Thymus (tissue), 11 donors: ENCODE data around the gene LIMS2. TPM values are rescaled to one million over a fixed set of nuclear protein-coding genes. Genes with fewer than 3 reads are reported as not detected.

Source experiments
- DNase-seq, 9 donors: peaks; one replicate each; pipeline ENCODE4 v3.0.0-alpha.2; 2013; ENCODE audit warnings: low spot score in 9 of 9, low read depth in 6 of 9, missing footprints in 1 of 9
- H3K27ac ChIP-seq, 2 donors: one replicate each; pipeline ENCODE4 v1.5.1; 2013; ENCODE audit warnings: control low read depth in 1 of 2, low read depth in 1 of 2, low read length in 1 of 2, mild to moderate bottlenecking in 1 of 2, moderate library complexity in 1 of 2
- H3K27me3 ChIP-seq, 2 donors: one replicate each; pipeline ENCODE4 v1.5.1; 2013; ENCODE audit warnings: low read length in 1 of 2; ENCODE audit not compliant: control insufficient read depth in 2 of 2, insufficient read depth in 1 of 2
- H3K36me3 ChIP-seq, 2 donors: one replicate each; pipeline ENCODE4 v1.5.1; 2013; ENCODE audit warnings: low read length in 1 of 2, mild to moderate bottlenecking in 1 of 2, moderate library complexity in 1 of 2; ENCODE audit not compliant: control insufficient read depth in 2 of 2, insufficient read depth in 2 of 2
- H3K4me1 ChIP-seq, 2 donors: one replicate each; pipeline ENCODE4 v1.5.1; 2013; ENCODE audit warnings: low read length in 2 of 2; ENCODE audit not compliant: control insufficient read depth in 2 of 2, insufficient read depth in 2 of 2
- H3K4me3 ChIP-seq, 2 donors: one replicate each; pipeline ENCODE4 v1.5.1; 2013; ENCODE audit warnings: low read length in 2 of 2, control low read depth in 1 of 2, mild to moderate bottlenecking in 1 of 2
- H3K9me3 ChIP-seq, 2 donors: one replicate each; pipeline ENCODE4 v1.5.1; 2013; ENCODE audit warnings: low read length in 1 of 2, mild to moderate bottlenecking in 1 of 2; ENCODE audit not compliant: control insufficient read depth in 2 of 2, insufficient read depth in 1 of 2
- WGBS: extraction: QIAGEN DNeasy Blood & Tissue Kit; methylation state at CpG from one replicate; pipeline ENCODE4 v1.1.7; 2013; 5-methylcytosine and 5-hydroxymethylcytosine counted together
- polyA plus RNA-seq: library from polyadenylated mRNA; stranded (reverse); fragments of 200-250 nt; gene quantifications from one replicate; pipeline ENCODE4 v1.2.3, GENCODE V29; 2013
- total RNA-seq: library from RNA; stranded (reverse); fragments of 120-200 nt; gene quantifications from one replicate; pipeline ENCODE4 v1.2.4, GENCODE V29; 2013
- donor health status: healthy.

LIMS2 gene
- total and polyA plus RNA-seq, 2 donors = 8.7 to 45.1 TPM

- no peaks in the 10 kb centered on the region for H3K4me1 ChIP-seq
- no peak overlapping the region for H3K4me3 ChIP-seq
- no peaks in the 10 kb centered on the region for H3K27me3 ChIP-seq
- no peak for DNase-seq
- no peak overlapping the region for H3K27ac ChIP-seq
- H3K36me3 ChIP-seq = peaks cover 47 to 58% of the 10 kb centered on the region in 2 donors
- no peaks in the 10 kb centered on the region for H3K9me3 ChIP-seq
- WGBS = 98% methylated on average over 25 of the region's 25 CpGs
Measured at GRCh38 chr2:127713562-127713961, 38.2 kb upstream of the LIMS2 start.

DNA sequence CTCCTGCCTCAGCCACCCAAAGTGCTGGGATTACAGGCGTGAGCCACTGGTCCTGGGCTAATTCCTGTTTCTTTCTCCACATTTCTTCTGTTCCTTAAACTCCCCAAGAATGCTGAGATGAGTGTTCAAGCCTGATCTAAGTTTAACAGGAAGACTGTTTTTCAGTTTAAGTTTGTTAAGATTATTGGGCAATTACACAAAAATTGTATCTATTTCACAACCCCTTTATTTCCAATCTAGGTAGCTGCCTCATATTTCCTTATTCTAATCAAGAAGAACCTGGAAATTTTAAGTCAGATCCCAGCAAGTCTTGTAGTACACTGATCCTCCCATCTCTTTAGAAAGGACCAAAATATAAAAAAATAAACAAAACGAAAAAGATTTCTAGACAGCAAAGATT, 37.7 kb upstream of the LIMS2 start:
- WGBS = over 99% methylated on average over 2 of the region's 2 CpGs
- H3K4me3 ChIP-seq = no peak overlapping the region
- H3K4me1 ChIP-seq = peaks cover 0 to 3% of the 10 kb centered on the region in 2 donors
- no peak overlapping the region for H3K27ac ChIP-seq
- no peaks in the 10 kb centered on the region for H3K9me3 ChIP-seq
- DNase-seq = no peak
- H3K36me3 ChIP-seq = peaks cover 52 to 58% of the 10 kb centered on the region in 2 donors
- no peaks in the 10 kb centered on the region for H3K27me3 ChIP-seq

DNA sequence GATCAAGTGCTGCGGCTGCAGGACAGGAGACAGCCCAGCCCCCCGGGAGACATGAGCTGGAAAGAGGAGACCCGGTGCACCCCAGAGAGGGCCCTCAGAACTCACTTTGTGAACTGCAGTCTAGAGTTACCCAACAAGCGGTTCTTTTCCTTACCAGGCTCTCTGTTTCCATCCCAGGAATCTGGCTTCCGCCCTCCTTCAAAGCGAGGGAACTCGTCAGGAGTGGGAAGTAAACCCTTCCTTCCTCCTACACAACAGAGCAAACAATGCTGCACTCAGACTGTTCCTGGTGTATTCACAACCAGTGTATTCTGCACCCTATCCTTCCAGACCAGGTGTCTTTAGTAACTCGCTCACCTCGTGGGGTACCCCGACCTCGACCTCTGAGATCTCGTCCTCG, 34.0 kb upstream of the LIMS2 start:
- H3K36me3 ChIP-seq = peaks cover 61 to 77% of the 10 kb centered on the region in 2 donors
- H3K27me3 ChIP-seq = no peaks in the 10 kb centered on the region
- no peaks in the 10 kb centered on the region for H3K9me3 ChIP-seq
- 98% methylated on average over 13 of the region's 13 CpGs for WGBS
- peaks cover 3 to 4% of the 10 kb centered on the region in 2 donors for H3K4me1 ChIP-seq
- no peak for DNase-seq
- H3K4me3 ChIP-seq = no peak overlapping the region
- no peak overlapping the region for H3K27ac ChIP-seq

DNA sequence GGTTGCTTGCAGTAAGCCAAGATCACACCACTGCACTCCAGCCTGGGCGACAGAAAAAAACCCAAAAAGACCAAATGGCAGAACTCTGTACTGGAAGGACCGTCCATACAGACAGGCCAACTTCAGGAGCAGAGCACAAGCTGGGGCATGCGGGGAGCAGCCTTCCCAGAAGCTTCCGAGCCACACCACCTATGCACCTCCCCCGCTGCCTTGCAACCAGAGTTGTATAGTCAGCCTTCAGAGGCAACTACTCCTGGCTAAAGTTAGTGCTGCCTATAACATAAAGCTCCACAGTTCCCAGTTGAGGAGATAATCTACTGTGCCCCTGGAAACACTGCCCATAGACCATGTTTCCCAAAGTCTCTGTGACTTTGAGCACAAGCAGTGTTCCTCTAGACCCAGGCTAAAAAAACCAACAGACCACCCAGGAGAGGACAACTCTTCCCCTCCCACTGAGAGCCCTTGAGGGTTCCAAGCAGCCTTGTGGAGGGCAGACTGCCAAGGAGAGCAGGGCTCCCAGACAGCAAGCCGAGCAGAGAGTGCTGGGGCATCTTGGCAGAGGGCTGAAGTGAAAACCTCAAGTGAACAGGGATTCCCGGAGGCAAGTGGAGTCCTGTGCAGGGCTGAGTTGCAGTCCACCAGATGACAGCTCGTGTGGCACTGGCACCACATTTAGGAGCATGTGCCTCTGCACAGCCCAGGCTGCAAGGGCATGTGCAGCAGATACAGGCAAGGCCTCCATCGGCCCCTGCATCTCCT, 32.7 kb upstream of the LIMS2 start:
- no peak for DNase-seq
- peaks cover 54 to 74% of the 10 kb centered on the region in 2 donors for H3K36me3 ChIP-seq

DNA sequence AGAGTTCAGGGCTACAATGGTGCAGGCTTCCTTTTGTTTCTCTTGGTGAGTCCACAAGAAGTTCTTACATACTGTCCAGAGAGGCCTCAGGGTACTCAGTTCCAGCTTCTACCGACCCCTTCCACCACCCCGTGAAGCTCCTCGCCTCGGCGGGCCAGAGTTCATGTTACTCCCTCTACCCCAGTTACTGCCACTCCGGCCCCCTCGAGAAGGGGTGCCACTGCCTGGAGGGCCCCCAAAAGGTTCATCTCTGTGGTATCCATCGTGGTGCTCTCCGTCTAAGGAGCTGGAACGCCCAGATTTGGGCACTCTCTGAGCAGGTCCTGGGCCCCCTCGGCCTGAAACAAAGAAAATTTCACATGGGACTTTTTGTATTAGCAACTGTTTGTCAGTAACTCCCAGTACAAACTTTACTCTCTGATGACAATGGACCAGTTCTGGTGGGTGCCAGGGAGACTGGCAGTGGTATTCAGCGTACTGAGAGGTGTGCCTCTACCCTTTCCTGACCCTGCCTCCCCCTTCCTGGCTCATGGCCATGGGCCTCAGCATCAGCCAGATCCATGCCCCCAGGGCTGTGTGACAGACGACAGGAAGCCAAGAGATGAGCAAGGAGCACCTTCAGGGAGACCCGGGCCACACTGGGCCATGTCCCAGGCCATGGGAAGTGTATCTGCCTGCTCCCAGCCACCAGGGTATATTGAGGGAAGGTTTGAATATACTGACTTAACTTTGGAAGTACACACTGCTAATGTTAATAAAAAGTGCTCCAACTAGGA, 31.1 kb upstream of the LIMS2 start:
- Histone ChIP-seq H3K4me1 (peaks cover 11 to 17% of the 10 kb centered on the region in 2 donors), H3K9me3 (no peaks in the 10 kb centered on the region), H3K27me3 (no peaks in the 10 kb centered on the region), H3K27ac (no peak overlapping the region), H3K36me3 (peaks cover 49 to 73% of the 10 kb centered on the region in 2 donors), H3K4me3 (no peak overlapping the region)
- WGBS = 97% methylated on average over 14 of the region's 14 CpGs
- DNase-seq = no peak

More for the DNA sequence above, 32.7 kb upstream of the LIMS2 start:
- H3K27me3 ChIP-seq = no peaks in the 10 kb centered on the region
- no peaks in the 10 kb centered on the region for H3K9me3 ChIP-seq
- no peak overlapping the region for H3K27ac ChIP-seq
- H3K4me3 ChIP-seq = no peak overlapping the region
- WGBS = 97% methylated on average over 9 of the region's 9 CpGs
- H3K4me1 ChIP-seq = peaks cover 5 to 12% of the 10 kb centered on the region in 2 donors

DNA sequence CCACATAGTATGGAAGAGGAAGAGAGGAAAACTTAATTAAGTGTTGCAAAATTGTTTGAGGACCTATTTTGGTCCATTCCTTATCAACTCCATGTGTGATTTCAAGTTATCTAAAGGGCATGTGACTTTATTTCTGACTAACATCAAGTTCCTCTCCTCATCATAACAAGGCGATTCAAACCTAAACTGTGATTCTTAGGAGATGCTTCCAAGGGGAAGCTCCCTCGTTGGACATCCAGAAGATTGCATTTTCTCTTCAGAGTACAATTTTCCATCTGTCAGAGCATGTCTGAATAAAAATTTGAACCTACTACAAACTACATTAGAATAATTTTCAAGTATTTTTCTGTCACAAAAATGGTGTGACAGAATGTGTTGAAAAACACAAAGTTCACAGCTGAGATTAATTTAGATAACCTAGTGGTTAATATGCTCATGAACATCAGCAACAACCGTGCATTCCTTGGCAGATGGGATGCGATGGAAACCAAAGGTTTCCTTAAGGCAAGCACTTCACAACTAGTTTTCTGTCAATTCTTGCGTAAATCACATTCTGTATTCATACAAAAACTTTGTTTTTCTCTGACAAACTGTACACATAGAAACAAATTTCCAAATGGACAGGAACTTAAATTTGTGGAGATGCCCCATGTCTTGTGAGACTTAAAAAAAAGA, 30.2 kb upstream of the LIMS2 start:
- H3K4me3 ChIP-seq = no peak overlapping the region
- peaks cover 46 to 70% of the 10 kb centered on the region in 2 donors for H3K36me3 ChIP-seq
- H3K27me3 ChIP-seq = no peaks in the 10 kb centered on the region
- no peaks in the 10 kb centered on the region for H3K9me3 ChIP-seq
- WGBS = 96% methylated on average over 5 of the region's 5 CpGs
- H3K4me1 ChIP-seq = peaks cover 13 to 19% of the 10 kb centered on the region in 2 donors
- DNase-seq = no peak
- no peak overlapping the region for H3K27ac ChIP-seq

DNA sequence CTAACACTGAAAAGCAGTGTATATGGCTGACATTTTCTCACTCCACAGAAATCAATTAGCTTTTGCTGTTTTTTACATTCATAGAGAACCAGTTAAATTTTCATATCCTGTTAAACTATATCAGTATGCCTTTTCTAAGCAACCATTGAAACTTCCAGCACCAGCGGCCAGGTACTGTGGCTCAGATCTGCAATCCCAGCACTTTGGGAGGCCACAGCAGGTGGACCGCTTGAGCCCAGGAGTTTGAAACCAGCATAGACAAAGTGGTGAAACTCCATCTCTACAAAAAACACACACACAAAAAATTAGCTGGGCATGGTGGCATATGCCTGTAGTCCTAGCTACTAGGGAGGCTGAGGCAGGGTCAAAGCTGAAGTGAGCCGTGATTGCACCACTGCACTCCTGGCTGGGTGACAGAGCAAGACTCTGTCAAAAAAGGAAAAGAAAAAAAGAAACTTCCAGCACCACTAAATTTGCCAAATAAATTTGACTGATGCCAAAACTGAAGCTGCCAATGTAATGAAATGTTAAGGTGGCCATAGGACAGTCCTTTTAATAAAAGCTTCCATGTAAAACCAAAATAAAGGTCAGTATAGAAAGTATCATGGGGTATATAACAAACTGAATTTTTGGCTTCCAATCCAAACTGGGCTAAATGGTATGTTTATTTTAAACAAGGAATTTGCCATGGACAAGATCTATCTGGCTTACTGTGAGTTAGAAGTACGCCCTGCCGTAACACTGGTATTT, 29.5 kb upstream of the LIMS2 start:
- Histone ChIP-seq H3K9me3 (no peaks in the 10 kb centered on the region), H3K27ac (no peak overlapping the region), H3K4me1 (peaks cover 14 to 23% of the 10 kb centered on the region in 2 donors), H3K36me3 (peaks cover 41 to 63% of the 10 kb centered on the region in 2 donors), H3K4me3 (no peak overlapping the region), H3K27me3 (no peaks in the 10 kb centered on the region)
- no peak for DNase-seq
- 97% methylated on average over 5 of the region's 5 CpGs for WGBS

DNA sequence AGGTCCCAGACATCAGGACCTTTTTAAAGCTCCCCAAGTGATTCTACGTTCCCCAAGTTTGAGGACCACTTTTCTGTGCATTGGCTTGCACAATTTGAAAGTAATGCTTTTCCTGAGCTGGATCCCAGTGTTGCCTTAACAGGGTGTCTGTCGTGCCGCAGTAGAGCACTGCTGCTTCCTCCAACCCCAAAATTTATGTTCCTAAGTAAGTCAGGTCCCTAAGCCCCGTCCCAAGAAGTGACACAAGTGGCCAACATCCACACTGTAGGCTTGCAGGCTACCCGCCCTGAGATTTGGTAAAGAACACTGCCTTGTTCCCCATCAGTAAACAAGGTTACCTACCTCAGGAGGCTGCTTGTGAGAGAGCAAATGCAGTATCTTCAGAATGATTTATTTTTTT, 28.0 kb upstream of the LIMS2 start:
- no peak for DNase-seq
- no peak overlapping the region for H3K4me3 ChIP-seq

More for the DNA sequence above, 28.0 kb upstream of the LIMS2 start:
- H3K36me3 ChIP-seq = peaks cover 26 to 48% of the 10 kb centered on the region in 2 donors
- H3K27me3 ChIP-seq = no peaks in the 10 kb centered on the region
- peaks cover 14 to 22% of the 10 kb centered on the region in 2 donors for H3K4me1 ChIP-seq
- no peak overlapping the region for H3K27ac ChIP-seq
- WGBS = 99% methylated on average over 5 of the region's 5 CpGs
- H3K9me3 ChIP-seq = no peaks in the 10 kb centered on the region
